HepG2 (cell line): Measurements from ENCODE around the gene CAPN12. TPM values are rescaled to one million over a fixed set of nuclear protein-coding genes. Genes with fewer than 3 reads are reported as not detected.

Experiments used
- ATAC-seq: fragments of 200-7000 bp; cut with Tn5 transposase; 3 replicates; pipeline ENCODE4 v1.9.1; 2020; ENCODE audit warnings: mild to moderate bottlenecking, moderate library complexity
- BruUV-seq: library from RNA; stranded (reverse); fragments of 400-500 nt; replicated peaks from 2 replicates; lab custom pipeline; 2021; lab: Mats Ljungman, UMichigan
- CTCF ChIA-PET: fragments of 300-600 bp; formaldehyde crosslinking; extraction: SDS; loops from one replicate; lab custom pipeline; 2021; ENCODE audit warnings: low total read pairs, inconsistent platforms, low intra/inter-chr PET ratio; lab: Yijun Ruan, JAX
- POLR2A ChIA-PET: fragments of 350-600 bp; sonication (Branson Sonifier 250); formaldehyde crosslinking; loops from one replicate; lab custom pipeline; 2020; ENCODE audit warnings: antibody characterized with exemption, inconsistent platforms; lab: Yijun Ruan, JAX
- DNase-seq: peaks from one replicate; pipeline ENCODE4 v3.0.0-alpha.2; 2015; ENCODE audit warnings: low spot score
- FAIRE-seq: peaks from 3 replicates; lab custom pipeline; 2011; peaks lifted over from hg19 to GRCh38; lab: Jason Lieb, UNC
- H2AFZ ChIP-seq: one replicate; pipeline ENCODE4 v1.6.1; 2011; ENCODE audit warnings: low read length, inconsistent platforms
- H3K27ac ChIP-seq: fragments of 300-600 bp; 3 replicates; pipeline ENCODE4 v1.8.0; 2011; ENCODE audit warnings: mixed run types, mild to moderate bottlenecking, mixed read lengths, low read length, inconsistent platforms; ENCODE audit not compliant: insufficient read depth; ENCODE audit errors: extremely low read length
- H3K27me3 ChIP-seq, 2 experiments: fragments of 200-600 bp in 1 of 2; 2 replicates in 1 of 2; 3 replicates in 1 of 2; pipeline versions ENCODE4 v1.6.0 to v1.8.0; 2011; ENCODE audit warnings: low read length in 2 of 2, mild to moderate bottlenecking in 2 of 2, moderate library complexity in 2 of 2, inconsistent platforms in 1 of 2; ENCODE audit not compliant: insufficient read depth in 2 of 2, control insufficient read depth in 1 of 2
- H3K36me3 ChIP-seq, 2 experiments: fragments of 200-600 bp in 1 of 2; replicated peaks in 1 of 2; 2 replicates in 1 of 2; 3 replicates in 1 of 2; pipeline versions ENCODE4 v1.5.1 to v1.8.0; 2011; ENCODE audit warnings: low read length in 2 of 2, inconsistent platforms in 1 of 2; ENCODE audit not compliant: insufficient read depth in 2 of 2, control insufficient read depth in 1 of 2
- H3K4me1 ChIP-seq: 2 replicates; pipeline ENCODE4 v1.5.1; 2012; ENCODE audit warnings: low read length, inconsistent platforms; ENCODE audit not compliant: insufficient read depth
- H3K4me2 ChIP-seq: 2 replicates; pipeline ENCODE4 v1.6.0; 2011; ENCODE audit warnings: low read depth, low read length, inconsistent platforms
- H3K4me3 ChIP-seq, 3 experiments: fragments of 200-600 bp in 1 of 3; sonication (generic), shearing (Covaris generic) in 1 of 3; replicated peaks in 1 of 3; 2 replicates each; pipeline ENCODE4 v1.5.1; 2011 to 2016; ENCODE audit warnings: low read length in 3 of 3, inconsistent platforms in 2 of 3, low read depth in 2 of 3, mild to moderate bottlenecking in 2 of 3, control low read depth in 1 of 3, mixed read lengths in 1 of 3; ENCODE audit not compliant: insufficient read depth in 1 of 3
- H3K79me2 ChIP-seq: one replicate; pipeline ENCODE4 v1.6.1; 2011; ENCODE audit warnings: low read length, inconsistent platforms; ENCODE audit not compliant: insufficient read depth
- H3K9ac ChIP-seq: 2 replicates; pipeline ENCODE4 v1.6.0; 2011; ENCODE audit warnings: mild to moderate bottlenecking, low read depth, low read length, inconsistent platforms; ENCODE audit not compliant: insufficient read depth
- H3K9me3 ChIP-seq: 2 replicates; pipeline ENCODE4 v1.5.1; 2012; ENCODE audit warnings: mild to moderate bottlenecking, low read length
- H4K20me1 ChIP-seq: 2 replicates; pipeline ENCODE4 v1.6.0; 2011; ENCODE audit warnings: inconsistent platforms, mild to moderate bottlenecking, low read length, moderate library complexity; ENCODE audit not compliant: insufficient read depth
- GTF2F1 ChIP-seq: fragments of 150-350 bp; IDR thresholded peaks from 2 replicates; pipeline ENCODE4 v1.6.1; 2014; ENCODE audit warnings: low read length
- RFX3 ChIP-seq: IDR thresholded peaks from 2 replicates; pipeline ENCODE4 v1.6.1; 2016; ENCODE audit warnings: missing biosample characterization, missing genetic modification reagents
- SMYD3 ChIP-seq: sonication (generic); formaldehyde crosslinking; IDR thresholded peaks from 2 replicates; pipeline ENCODE4 v1.8.1; 2023; ENCODE audit warnings: mild to moderate bottlenecking, missing genetic modification reagents
- ZNF124 ChIP-seq: sonication (generic); formaldehyde crosslinking; IDR thresholded peaks from 2 replicates; pipeline ENCODE4 v1.4.0; 2020; ENCODE audit warnings: missing genetic modification reagents
- ZNF441 ChIP-seq: sonication (generic); formaldehyde crosslinking; IDR thresholded peaks from 2 replicates; pipeline ENCODE4 v1.7.0; 2021; ENCODE audit warnings: missing genetic modification reagents, borderline replicate concordance
- ZNF552 ChIP-seq: sonication (generic); formaldehyde crosslinking; IDR thresholded peaks from 2 replicates; pipeline ENCODE4 v1.9.0; 2022; ENCODE audit warnings: missing genetic modification reagents, mild to moderate bottlenecking, borderline replicate concordance
- ZNF557 ChIP-seq: sonication (generic); formaldehyde crosslinking; IDR thresholded peaks from 2 replicates; pipeline ENCODE4 v1.4.0; 2020; ENCODE audit warnings: missing genetic modification reagents
- ZNF687 ChIP-seq: sonication (generic); formaldehyde crosslinking; IDR thresholded peaks from 2 replicates; pipeline ENCODE4 v1.5.1; 2020; ENCODE audit warnings: mild to moderate bottlenecking, missing genetic modification reagents, moderate library complexity
- WGBS: methylation state at CpG from one replicate; pipeline ENCODE4 v1.1.6; 2017; ENCODE audit warnings: low lambda C conversion rate; 5-methylcytosine and 5-hydroxymethylcytosine counted together
- in situ Hi-C: cut with HindIII; loops from 2 replicates; pipeline ENCODE4 v1.10.0; 2017; ENCODE audit warnings: low pct_unique_long_range_greater_than_20kb; ENCODE audit not compliant: extremely low pct_ligation_motif_present
- intact Hi-C: fragments of 100-400 bp; cut with micrococcal nuclease; formaldehyde crosslinking; loops from one replicate; pipeline ENCODE4 v1.10.0; 2022; ENCODE audit not compliant: unreplicated experiment
- polyA plus RNA-seq, 8 experiments: library from polyadenylated mRNA; depleted of rRNA in 3 of 8; stranded (reverse) in 7 of 8; unstranded in 1 of 8; fragments of >200 nt; fragmentation: Illumina TruSeq in 4 of 8; extraction: Trizol in 4 of 8; gene quantifications; 2 replicates each; pipeline versions ENCODE4 v1.2.1 to v1.2.3, GENCODE V29; 2011 to 2016; ENCODE audit warnings: low read depth in 4 of 8, missing spikeins in 1 of 8, mixed read lengths in 1 of 8; ENCODE audit not compliant: insufficient read depth in 1 of 8
- total RNA-seq, 5 experiments: library from RNA; depleted of rRNA; stranded (reverse); fragments of >200 nt; fragmentation: Illumina TruSeq; extraction: Trizol; gene quantifications; 2 replicates each; pipeline ENCODE4 v1.2.3, GENCODE V29; 2016; ENCODE audit warnings: low read depth in 1 of 5

Gene CAPN12
- total and polyA plus RNA-seq, 2 of the 13 experiments (the other 11 are each of a cell fraction or from before 2014, with no cell fraction given), result 1.6 to 13.6 TPM

- ATAC-seq, result no peak; the same call in 2 of the 3 replicates
- Histone ChIP-seq H2AFZ (no peak overlapping the region), H3K27me3 (no peaks in the 10 kb centered on the region), H3K36me3 (no peaks in the 10 kb centered on the region), H4K20me1 (no peaks in the 10 kb centered on the region)
- no TSS peak for BruUV-seq
- in situ Hi-C loops, result no loop called here
- TF ChIP-seq ZNF552, result no peak
- no peak for TF ChIP-seq ZNF441
- TF ChIP-seq SMYD3, result no peak
- TF ChIP-seq RFX3, result no peak
- TF ChIP-seq ZNF687 (CRISPR knock-in tag), result peak; percentile 29; the same call in 1 of the 2 replicates
- no peak for TF ChIP-seq ZNF557 (CRISPR knock-in tag)
- no peak for TF ChIP-seq GTF2F1
- no peak for TF ChIP-seq ZNF124 (CRISPR knock-in tag)
- TF ChIP-seq, all 625 proteins: peak for 1
- no peak overlapping the region for H3K27ac ChIP-seq
- no peaks in the 10 kb centered on the region for H3K79me2 ChIP-seq
- FAIRE-seq (no peak), DNase-seq (no peak)
- no peak overlapping the region for H3K4me3 ChIP-seq
- H3K4me1 ChIP-seq, result peaks cover 12% of the 10 kb centered on the region
- CTCF ChIA-PET, result interaction anchor here (0.8 kb wide), 1 partner anchor 118 kb away, joined by 3 read pairs; no protein-coding TSS in a partner anchor
- POLR2A ChIA-PET, result no interaction called here
- 76% methylated on average over 7 of the region's 42 CpGs for WGBS
- no peak overlapping the region for H3K9ac ChIP-seq
- intact Hi-C loops, result no loop called here
- H3K9me3 ChIP-seq, result no peaks in the 10 kb centered on the region
- no peak overlapping the region for H3K4me2 ChIP-seq
These were observed 25.4 kb upstream of the CAPN12 start for GRCh38 chr19:38769635-38770211.
